Mesenteric fat pad (tissue), 1 donor: ENCODE data around the gene PLSCR1. TPM values are rescaled to one million over a fixed set of nuclear protein-coding genes. Genes with fewer than 3 reads are reported as not detected.
"Not testable (repeated sequence)": the region's sequence is repeated elsewhere in the genome, so short reads cannot be mapped to it uniquely, and the experiment has no call there.

Source experiments
- DNase-seq: peaks from one replicate; pipeline ENCODE4 v3.0.0-alpha.2; 2020; ENCODE audit warnings: low spot score
- total RNA-seq: library from RNA; stranded (reverse); fragmentation: NEBNext Ultra II Directional; extraction: Animal tissue kit (Norgen Biotek cat#: 25700); gene quantifications from one replicate; pipeline ENCODE4 v1.2.1, GENCODE V29; 2021
- donor health status: DM: yes; HTN: yes; CAD: no.

The PLSCR1 gene
- total RNA-seq, 1 donor from 2014 or later: 187 TPM

GRCh38 chr3:146550743-146551510, 6.5 kb upstream of the PLSCR1 start:
- DNase-seq: no peak

- DNase-seq: no peak
Measured at GRCh38 chr3:146550070-146550615, 5.7 kb upstream of the PLSCR1 start.

DNA sequence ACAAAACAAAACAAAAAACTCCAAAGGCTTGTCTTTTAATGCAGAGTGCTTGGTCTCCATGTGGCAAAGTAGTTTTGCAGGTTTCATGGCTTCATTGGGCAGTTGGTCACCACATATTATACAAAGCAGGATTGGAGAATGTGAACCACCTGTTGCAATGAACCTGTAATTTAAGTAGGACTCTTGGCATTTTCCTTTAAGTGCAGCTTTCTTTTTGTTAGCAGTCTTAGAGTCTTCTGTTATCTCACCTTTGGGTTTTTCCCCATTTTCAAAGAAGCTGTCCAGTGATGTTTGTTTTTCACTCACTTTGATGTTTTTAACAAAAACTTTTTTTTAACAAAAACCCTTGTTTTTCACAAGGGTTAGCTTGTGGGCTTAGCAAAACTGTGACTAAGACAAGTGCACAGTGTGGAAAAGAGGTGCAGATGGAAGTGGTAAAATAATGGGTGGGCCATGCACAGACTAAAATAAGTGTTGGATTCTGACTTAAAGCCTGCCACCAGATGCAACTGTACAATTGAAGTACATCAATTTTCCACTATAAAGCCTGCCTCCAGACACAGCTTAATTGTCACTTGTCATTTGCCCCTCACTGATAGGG, 2.9 kb upstream of the PLSCR1 start:
- DNase-seq: no peak

- DNase-seq: no peak
Measured at GRCh38 chr3:146546366-146546965, 2.1 kb upstream of the PLSCR1 start.

GRCh38 chr3:146544929-146545528, 622 bp upstream of the PLSCR1 start:
- no peak for DNase-seq

GRCh38 chr3:146543461-146544001, 876 bp downstream of the PLSCR1 start:
- no peak for DNase-seq

DNA sequence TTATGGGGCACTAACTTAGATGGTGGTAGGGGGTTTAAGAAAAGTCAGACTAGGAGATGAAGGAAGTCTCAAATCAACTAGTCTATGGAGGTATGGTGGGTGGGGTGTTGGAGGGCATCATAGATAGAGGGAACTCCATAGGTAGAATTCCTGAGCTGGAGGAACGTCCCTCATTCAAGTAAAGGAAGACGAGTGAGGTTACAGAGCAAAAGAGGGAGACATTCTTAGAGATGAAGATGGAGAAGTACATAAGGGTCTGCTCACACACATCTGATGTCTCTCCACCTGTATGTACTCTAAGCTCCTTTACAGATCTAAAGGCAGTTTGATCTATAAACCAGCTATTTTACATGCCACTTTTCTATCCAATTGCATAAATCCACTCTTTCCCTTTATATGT, 1.4 kb downstream of the PLSCR1 start:
- DNase-seq: no peak

GRCh38 chr3:146542179-146542578, 2.2 kb downstream of the PLSCR1 start:
- DNase-seq: no peak

DNA sequence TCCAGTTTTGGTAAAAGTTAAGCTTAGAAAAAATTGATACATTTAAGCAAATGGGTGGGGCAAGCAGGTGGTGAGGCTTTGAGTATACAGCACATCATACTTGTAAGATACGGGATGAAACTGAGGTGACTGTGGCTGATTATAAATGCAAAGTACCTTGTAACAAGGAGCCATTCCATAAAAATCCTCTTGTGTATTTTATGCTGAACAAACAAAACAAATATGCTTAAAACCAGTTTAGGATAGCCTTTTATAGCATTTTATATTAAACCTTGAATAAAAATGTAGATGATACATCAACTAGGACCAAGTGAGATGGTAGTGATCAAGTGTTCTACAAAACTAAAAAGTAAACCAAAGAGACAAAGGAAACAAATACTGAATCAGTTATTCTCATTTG, 3.4 kb downstream of the PLSCR1 start:
- no peak for DNase-seq

GRCh38 chr3:146540236-146540635, 4.2 kb downstream of the PLSCR1 start:
- no peak for DNase-seq

- no peak for DNase-seq
Measured at GRCh38 chr3:146539315-146539714, 5.1 kb downstream of the PLSCR1 start.

- DNase-seq: no peak
Measured at GRCh38 chr3:146537603-146538002, 6.8 kb downstream of the PLSCR1 start.

DNA sequence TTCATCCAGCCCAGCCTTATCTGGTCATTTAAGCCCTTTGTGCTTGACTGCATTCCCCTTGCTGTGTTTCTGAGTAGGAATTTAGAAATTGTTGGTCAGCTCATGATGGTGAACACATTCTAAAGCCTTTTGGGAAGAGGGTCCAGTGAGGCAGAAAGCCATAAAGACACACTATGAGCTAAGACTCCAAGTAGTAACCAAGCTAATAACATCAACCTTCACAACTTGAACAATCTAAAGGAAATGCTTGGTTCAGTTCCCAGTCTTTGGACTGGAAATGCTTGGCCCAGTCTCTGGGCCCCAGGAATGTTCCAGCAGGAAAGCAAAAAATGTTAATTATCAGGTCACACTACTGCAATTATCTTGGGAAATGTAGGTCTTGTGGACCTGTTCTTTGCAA, 7.7 kb downstream of the PLSCR1 start:
- no peak for DNase-seq

- no peak for DNase-seq
Measured at GRCh38 chr3:146532406-146532805, 12.0 kb downstream of the PLSCR1 start.

DNA sequence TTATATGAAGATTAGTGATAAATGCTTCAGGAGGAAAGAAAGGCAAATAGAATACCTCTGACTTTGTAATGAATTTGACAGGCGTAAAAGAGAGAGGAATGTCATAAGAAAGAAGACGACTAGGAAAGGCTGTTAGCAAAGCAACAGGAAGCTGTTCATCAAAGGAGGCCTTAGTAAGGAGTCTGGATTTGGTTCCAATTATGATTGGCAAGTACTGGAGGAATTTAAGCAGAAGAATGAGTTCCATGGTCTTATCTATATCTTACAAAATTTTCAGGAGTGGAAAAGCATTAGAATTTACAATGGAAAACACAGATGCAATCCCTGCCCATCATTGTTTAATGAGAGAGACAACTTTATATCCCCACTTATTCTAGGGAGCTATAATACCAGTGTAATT, 13.8 kb downstream of the PLSCR1 start:
- DNase-seq: no peak

DNA sequence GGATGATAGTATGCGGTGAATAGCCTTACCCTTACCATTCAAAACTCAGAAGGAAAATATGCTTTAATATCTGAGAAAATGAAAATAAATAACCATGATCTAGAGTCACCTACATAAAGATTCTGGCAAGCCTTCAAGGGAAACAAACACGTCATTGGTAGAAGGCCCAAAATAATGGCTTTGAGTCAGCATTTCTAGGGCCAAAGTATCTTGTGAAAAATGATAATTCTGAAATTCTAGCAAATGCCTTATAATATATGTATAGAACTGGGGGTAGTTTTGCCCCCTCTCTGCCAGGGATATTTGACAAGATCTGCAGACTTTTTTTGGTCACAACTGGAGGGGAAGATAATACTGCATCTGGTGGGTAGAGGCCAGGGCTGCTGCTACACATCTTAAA, 15.4 kb downstream of the PLSCR1 start:
- DNase-seq: no peak

- DNase-seq: no peak
Measured at GRCh38 chr3:146524961-146525360, 19.4 kb downstream of the PLSCR1 start.

DNA sequence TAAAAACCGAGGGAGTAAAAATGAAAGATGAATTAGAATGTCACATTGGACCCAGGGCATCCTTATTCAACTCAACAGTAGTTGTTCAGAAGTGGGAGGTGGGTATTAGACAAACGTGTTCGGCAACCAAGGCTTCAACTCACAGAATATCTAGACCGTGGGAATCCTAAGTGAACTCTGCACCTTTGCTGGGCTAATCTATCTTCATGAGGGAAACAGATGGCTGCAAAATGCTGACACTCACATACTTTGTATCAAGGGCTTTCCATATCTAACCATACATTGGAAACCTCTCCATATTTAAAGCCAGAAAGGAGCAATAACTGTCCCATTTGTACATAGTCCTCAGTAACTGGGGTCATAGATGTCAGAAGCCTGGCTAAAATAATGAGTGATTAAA, 20.9 kb downstream of the PLSCR1 start:
- DNase-seq: no peak

GRCh38 chr3:146522174-146523158, 21.9 kb downstream of the PLSCR1 start:
- DNase-seq: not testable (repeated sequence)

- DNase-seq: no peak
Measured at GRCh38 chr3:146521394-146521793, 23.0 kb downstream of the PLSCR1 start.
